ENCODE results near the gene CGA. TPM values are rescaled to one million over a fixed set of nuclear protein-coding genes. Genes with fewer than 3 reads are reported as not detected.

Gene CGA
- polyA plus RNA-seq, 1 donor from 2014 or later, result not detected

DNA sequence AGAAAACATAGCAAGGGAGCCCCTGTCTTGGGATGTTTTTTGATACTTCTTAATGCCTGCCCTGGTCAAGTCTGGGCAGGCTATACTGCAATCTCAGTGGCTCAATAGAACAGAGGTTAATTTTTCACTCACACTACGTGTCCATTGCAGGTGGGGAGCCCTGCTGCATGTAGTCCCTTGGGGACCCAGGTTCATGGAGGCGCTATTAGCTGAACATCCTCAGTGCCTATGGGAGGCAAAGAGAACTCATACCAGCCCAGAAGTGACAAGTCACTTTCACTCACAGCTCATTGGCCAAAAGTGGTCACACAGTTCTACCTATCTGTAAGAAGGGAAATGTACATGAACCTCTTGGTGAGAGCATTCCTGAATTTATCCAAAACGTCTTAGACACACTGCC, 23.2 kb downstream of the CGA start:
- H3K79me2 ChIP-seq (replicated peaks; ENCODE audit: insufficient read depth, low read length), result no peaks in the 10 kb centered on the region
- no peaks in the 10 kb centered on the region for H3K36me3 ChIP-seq (ENCODE audit: insufficient read depth, low read length)
- H2AFZ ChIP-seq (ENCODE audit: low read depth, low read length), result no peak overlapping the region

DNA sequence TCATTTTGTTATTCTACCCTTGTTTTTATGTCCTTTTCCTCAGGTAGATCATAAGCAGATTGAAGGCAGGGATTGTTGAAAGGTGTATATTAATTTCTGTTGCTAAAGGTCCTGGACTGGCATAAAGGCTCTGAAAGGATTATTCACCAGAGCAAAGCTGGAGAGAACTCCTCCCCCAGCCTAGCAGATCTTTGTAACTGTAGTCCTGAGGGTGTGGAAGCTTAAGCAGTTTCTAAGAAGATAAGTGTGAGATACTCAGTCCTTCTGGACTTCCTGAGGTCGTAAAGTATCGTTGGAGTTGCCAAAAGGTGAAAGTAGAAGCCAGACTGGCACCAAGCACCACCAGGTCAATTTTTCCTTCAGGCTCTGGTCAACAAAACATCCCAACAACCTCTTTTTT, 24.2 kb downstream of the CGA start:
- TF ChIP-seq CTCF (IDR thresholded peaks at IDR 0.05; ENCODE audit: poor library complexity, severe bottlenecking), result no peak
- no peak for TF ChIP-seq TAF1 (IDR thresholded peaks at IDR 0.05; ENCODE audit: low read depth)
- no peak for TF ChIP-seq MXI1 (conservative IDR thresholded peaks at IDR 0.05; ENCODE audit: poor library complexity, severe bottlenecking)
- no peak for TF ChIP-seq EZH2 (IDR thresholded peaks at IDR 0.05; ENCODE audit: borderline replicate concordance, insufficient read depth, low read length, poor library complexity, severe bottlenecking)
- Histone ChIP-seq H3K79me2 (replicated peaks; ENCODE audit: insufficient read depth, low read length) (no peaks in the 10 kb centered on the region), H3K4me3 (ENCODE audit: low read length) (no peak overlapping the region), H2AFZ (ENCODE audit: low read depth, low read length) (no peak overlapping the region), H3K9me3 (ENCODE audit: low read length) (no peaks in the 10 kb centered on the region), H3K36me3 (ENCODE audit: insufficient read depth, low read length) (no peaks in the 10 kb centered on the region), H3F3A (ENCODE audit: insufficient read depth, low read length, poor library complexity, severe bottlenecking) (no peaks in the 10 kb centered on the region), H4K20me1 (ENCODE audit: insufficient read depth) (no peaks in the 10 kb centered on the region), H3K9ac (ENCODE audit: low read length) (no peak overlapping the region), H3K4me2 (ENCODE audit: low read length) (no peak overlapping the region), H3K9me2 (ENCODE audit: insufficient read depth, low read length) (no peaks in the 10 kb centered on the region), H3K27ac (ENCODE audit: low read length) (no peak overlapping the region), H3K27me3 (ENCODE audit: insufficient read depth, low read depth, low read length) (no peaks in the 10 kb centered on the region)

More for the DNA sequence above, 23.2 kb downstream of the CGA start:
- Histone ChIP-seq H3F3A (ENCODE audit: insufficient read depth, low read length, poor library complexity, severe bottlenecking) (no peaks in the 10 kb centered on the region), H3K9me2 (ENCODE audit: insufficient read depth, low read length) (no peaks in the 10 kb centered on the region), H3K27ac (ENCODE audit: low read length) (no peak overlapping the region), H3K9ac (ENCODE audit: low read length) (no peak overlapping the region), H3K4me3 (ENCODE audit: low read length) (no peak overlapping the region), H3K27me3 (ENCODE audit: insufficient read depth, low read depth, low read length) (no peaks in the 10 kb centered on the region), H3K4me2 (ENCODE audit: low read length) (no peak overlapping the region), H4K20me1 (ENCODE audit: insufficient read depth) (no peaks in the 10 kb centered on the region), H3K9me3 (ENCODE audit: low read length) (no peaks in the 10 kb centered on the region)
- TF ChIP-seq RAD21 (conservative IDR thresholded peaks at IDR 0.05) (no peak), TAF1 (IDR thresholded peaks at IDR 0.05; ENCODE audit: low read depth) (no peak), MXI1 (conservative IDR thresholded peaks at IDR 0.05; ENCODE audit: poor library complexity, severe bottlenecking) (no peak), EP300 (conservative IDR thresholded peaks at IDR 0.05; ENCODE audit: poor library complexity, severe bottlenecking) (no peak)
- TF ChIP-seq, protein P1, sequence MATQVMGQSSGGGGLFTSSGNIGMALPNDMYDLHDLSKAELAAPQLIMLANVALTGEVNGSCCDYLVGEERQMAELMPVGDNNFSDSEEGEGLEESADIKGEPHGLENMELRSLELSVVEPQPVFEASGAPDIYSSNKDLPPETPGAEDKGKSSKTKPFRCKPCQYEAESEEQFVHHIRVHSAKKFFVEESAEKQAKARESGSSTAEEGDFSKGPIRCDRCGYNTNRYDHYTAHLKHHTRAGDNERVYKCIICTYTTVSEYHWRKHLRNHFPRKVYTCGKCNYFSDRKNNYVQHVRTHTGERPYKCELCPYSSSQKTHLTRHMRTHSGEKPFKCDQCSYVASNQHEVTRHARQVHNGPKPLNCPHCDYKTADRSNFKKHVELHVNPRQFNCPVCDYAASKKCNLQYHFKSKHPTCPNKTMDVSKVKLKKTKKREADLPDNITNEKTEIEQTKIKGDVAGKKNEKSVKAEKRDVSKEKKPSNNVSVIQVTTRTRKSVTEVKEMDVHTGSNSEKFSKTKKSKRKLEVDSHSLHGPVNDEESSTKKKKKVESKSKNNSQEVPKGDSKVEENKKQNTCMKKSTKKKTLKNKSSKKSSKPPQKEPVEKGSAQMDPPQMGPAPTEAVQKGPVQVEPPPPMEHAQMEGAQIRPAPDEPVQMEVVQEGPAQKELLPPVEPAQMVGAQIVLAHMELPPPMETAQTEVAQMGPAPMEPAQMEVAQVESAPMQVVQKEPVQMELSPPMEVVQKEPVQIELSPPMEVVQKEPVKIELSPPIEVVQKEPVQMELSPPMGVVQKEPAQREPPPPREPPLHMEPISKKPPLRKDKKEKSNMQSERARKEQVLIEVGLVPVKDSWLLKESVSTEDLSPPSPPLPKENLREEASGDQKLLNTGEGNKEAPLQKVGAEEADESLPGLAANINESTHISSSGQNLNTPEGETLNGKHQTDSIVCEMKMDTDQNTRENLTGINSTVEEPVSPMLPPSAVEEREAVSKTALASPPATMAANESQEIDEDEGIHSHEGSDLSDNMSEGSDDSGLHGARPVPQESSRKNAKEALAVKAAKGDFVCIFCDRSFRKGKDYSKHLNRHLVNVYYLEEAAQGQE (IDR thresholded peaks at IDR 0.05; ENCODE audit: borderline replicate concordance), result no peak

GRCh38 chr6:87068795-87069194, 26.1 kb downstream of the CGA start:
- Histone ChIP-seq H3K9me3 (ENCODE audit: low read length) (no peaks in the 10 kb centered on the region), H2AFZ (ENCODE audit: low read depth, low read length) (no peak overlapping the region), H3K4me2 (ENCODE audit: low read length) (no peak overlapping the region), H3K9me2 (ENCODE audit: insufficient read depth, low read length) (no peaks in the 10 kb centered on the region), H3K27me3 (ENCODE audit: insufficient read depth, low read depth, low read length) (no peaks in the 10 kb centered on the region), H3K79me2 (replicated peaks; ENCODE audit: insufficient read depth, low read length) (no peaks in the 10 kb centered on the region), H3K27ac (ENCODE audit: low read length) (no peak overlapping the region), H3K9ac (ENCODE audit: low read length) (no peak overlapping the region), H3K4me3 (ENCODE audit: low read length) (no peak overlapping the region), H3F3A (ENCODE audit: insufficient read depth, low read length, poor library complexity, severe bottlenecking) (no peaks in the 10 kb centered on the region), H4K20me1 (ENCODE audit: insufficient read depth) (no peaks in the 10 kb centered on the region), H3K36me3 (ENCODE audit: insufficient read depth, low read length) (no peaks in the 10 kb centered on the region)
- TF ChIP-seq POLR2AphosphoS5 (IDR thresholded peaks at IDR 0.05) (no peak), TAF1 (IDR thresholded peaks at IDR 0.05; ENCODE audit: low read depth) (no peak), RAD21 (conservative IDR thresholded peaks at IDR 0.05) (no peak), MXI1 (conservative IDR thresholded peaks at IDR 0.05; ENCODE audit: poor library complexity, severe bottlenecking) (no peak), SMC3 (conservative IDR thresholded peaks at IDR 0.05; ENCODE audit: poor library complexity) (no peak), EZH2 (IDR thresholded peaks at IDR 0.05; ENCODE audit: borderline replicate concordance, insufficient read depth, low read length, poor library complexity, severe bottlenecking) (no peak), CTCF (IDR thresholded peaks at IDR 0.05; ENCODE audit: poor library complexity, severe bottlenecking) (no peak), EP300 (conservative IDR thresholded peaks at IDR 0.05; ENCODE audit: poor library complexity, severe bottlenecking) (no peak)
- TF ChIP-seq, protein P1 (IDR thresholded peaks at IDR 0.05; ENCODE audit: borderline replicate concordance), result no peak
